IMR-90 (cell line): Measurements from ENCODE around the gene PTBP1.

ENCODE experiments used
- BHLHE40 ChIP-seq: fragments of 150-350 bp; IDR thresholded peaks from 2 replicates; pipeline ENCODE4 v1.6.1; 2016; ENCODE audit warnings: mild to moderate bottlenecking, low read depth, low read length
- CHD1 ChIP-seq: IDR thresholded peaks from 2 replicates; pipeline ENCODE4 v1.6.1; 2012; ENCODE audit warnings: low read depth, low read length, improper control_type of control experiment
- MAFK ChIP-seq: IDR thresholded peaks from 2 replicates; pipeline ENCODE4 v1.6.1; 2012; ENCODE audit warnings: low read depth, low read length, improper control_type of control experiment
- MAZ ChIP-seq: IDR thresholded peaks from 2 replicates; pipeline ENCODE4 v1.6.1; 2012; ENCODE audit warnings: low read depth, mild to moderate bottlenecking, low read length, improper control_type of control experiment, moderate library complexity, borderline replicate concordance
- MXI1 ChIP-seq: IDR thresholded peaks from 2 replicates; pipeline ENCODE4 v1.6.1; 2012; ENCODE audit warnings: low read depth, mild to moderate bottlenecking, low read length, moderate library complexity, borderline replicate concordance
- POLR2A ChIP-seq: IDR thresholded peaks from 2 replicates; pipeline ENCODE4 v1.6.1; 2012; ENCODE audit warnings: mild to moderate bottlenecking, low read depth, low read length
- RAD21 ChIP-seq: IDR thresholded peaks from 2 replicates; pipeline ENCODE4 v1.6.1; 2012; ENCODE audit warnings: low read length, improper control_type of control experiment
- RCOR1 ChIP-seq: IDR thresholded peaks from 2 replicates; pipeline ENCODE4 v1.6.1; 2012; ENCODE audit warnings: mild to moderate bottlenecking, low read length, improper control_type of control experiment; ENCODE audit not compliant: insufficient replicate concordance
- RFX5 ChIP-seq: IDR thresholded peaks from 2 replicates; pipeline ENCODE4 v1.8.0; 2012; ENCODE audit warnings: low read depth, mild to moderate bottlenecking, low read length, moderate library complexity
- SMC3 ChIP-seq: fragments of 150-350 bp; IDR thresholded peaks from 2 replicates; pipeline ENCODE4 v1.6.1; 2016; ENCODE audit warnings: low read depth, mild to moderate bottlenecking, antibody characterized with exemption, low read length, moderate library complexity
- TF ChIP-seq, protein P1 (sequence below): conservative IDR thresholded peaks from 2 replicates; pipeline ENCODE4 v1.5.1; 2012; ENCODE audit warnings: mild to moderate bottlenecking, low read depth, low read length, improper control_type of control experiment
- TF ChIP-seq, protein P2 (sequence below): fragments of 150-350 bp; IDR thresholded peaks from 2 replicates; pipeline ENCODE4 v1.6.1; 2016; ENCODE audit warnings: low read depth, mild to moderate bottlenecking, low read length, moderate library complexity, borderline replicate concordance

DNA sequence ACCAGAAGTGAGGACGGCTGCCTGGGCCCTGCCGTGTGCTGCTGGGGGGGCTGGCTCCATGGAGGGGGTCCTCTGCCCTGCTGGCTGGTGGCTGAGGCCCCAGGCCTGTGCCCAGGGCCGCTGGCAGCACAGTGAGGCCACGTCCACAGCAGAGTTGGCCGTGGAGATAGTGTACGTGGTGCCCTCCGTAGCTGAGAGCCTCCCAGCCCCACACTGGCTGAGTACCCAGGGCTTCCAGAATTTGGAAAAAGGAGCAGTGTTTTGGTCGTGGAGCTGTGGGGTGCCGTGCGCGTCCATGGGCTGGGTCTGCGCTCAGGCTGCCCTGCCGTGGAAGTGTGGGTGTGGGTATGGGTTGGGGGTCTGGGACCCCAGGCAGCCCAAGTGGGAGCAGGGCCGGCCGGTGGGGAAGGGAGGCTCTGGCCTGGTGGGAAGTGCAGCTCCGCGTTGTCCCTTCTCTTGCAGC lies 5.9 kb downstream of the PTBP1 start:
- TF ChIP-seq POLR2A (no peak), RAD21 (no peak), MAZ (no peak), SMC3 (no peak), RFX5 (no peak), BHLHE40 (no peak), MXI1 (no peak), MAFK (no peak), CHD1 (no peak), RCOR1 (no peak)
- TF ChIP-seq, protein P1, sequence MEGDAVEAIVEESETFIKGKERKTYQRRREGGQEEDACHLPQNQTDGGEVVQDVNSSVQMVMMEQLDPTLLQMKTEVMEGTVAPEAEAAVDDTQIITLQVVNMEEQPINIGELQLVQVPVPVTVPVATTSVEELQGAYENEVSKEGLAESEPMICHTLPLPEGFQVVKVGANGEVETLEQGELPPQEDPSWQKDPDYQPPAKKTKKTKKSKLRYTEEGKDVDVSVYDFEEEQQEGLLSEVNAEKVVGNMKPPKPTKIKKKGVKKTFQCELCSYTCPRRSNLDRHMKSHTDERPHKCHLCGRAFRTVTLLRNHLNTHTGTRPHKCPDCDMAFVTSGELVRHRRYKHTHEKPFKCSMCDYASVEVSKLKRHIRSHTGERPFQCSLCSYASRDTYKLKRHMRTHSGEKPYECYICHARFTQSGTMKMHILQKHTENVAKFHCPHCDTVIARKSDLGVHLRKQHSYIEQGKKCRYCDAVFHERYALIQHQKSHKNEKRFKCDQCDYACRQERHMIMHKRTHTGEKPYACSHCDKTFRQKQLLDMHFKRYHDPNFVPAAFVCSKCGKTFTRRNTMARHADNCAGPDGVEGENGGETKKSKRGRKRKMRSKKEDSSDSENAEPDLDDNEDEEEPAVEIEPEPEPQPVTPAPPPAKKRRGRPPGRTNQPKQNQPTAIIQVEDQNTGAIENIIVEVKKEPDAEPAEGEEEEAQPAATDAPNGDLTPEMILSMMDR, result no peak
- TF ChIP-seq, protein P2, sequence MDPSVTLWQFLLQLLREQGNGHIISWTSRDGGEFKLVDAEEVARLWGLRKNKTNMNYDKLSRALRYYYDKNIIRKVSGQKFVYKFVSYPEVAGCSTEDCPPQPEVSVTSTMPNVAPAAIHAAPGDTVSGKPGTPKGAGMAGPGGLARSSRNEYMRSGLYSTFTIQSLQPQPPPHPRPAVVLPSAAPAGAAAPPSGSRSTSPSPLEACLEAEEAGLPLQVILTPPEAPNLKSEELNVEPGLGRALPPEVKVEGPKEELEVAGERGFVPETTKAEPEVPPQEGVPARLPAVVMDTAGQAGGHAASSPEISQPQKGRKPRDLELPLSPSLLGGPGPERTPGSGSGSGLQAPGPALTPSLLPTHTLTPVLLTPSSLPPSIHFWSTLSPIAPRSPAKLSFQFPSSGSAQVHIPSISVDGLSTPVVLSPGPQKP, result no peak
